Stimulated activated CD4-positive, alpha-beta T cell treated with anti-CD3 and anti-CD28 coated beads, TNF-alpha, amount 100 ng/mL, for 1 hour (primary cell): ENCODE results near the gene PKP2.
"Not testable (repeated sequence)": the region's sequence is repeated elsewhere in the genome, so short reads cannot be mapped to it uniquely, and the experiment has no call there.

Source experiments
- DNase-seq, 3 donors: peaks; one replicate each; pipeline ENCODE4 v3.0.0-alpha.2; 2020; ENCODE audit warnings: low read depth in 3 of 3, low spot score in 1 of 3

Gene PKP2

GRCh38 chr12:32864731-32865130 lies 31.8 kb downstream of the PKP2 start:
- DNase-seq, result no peak

- no peak for DNase-seq
Measured at GRCh38 chr12:32863128-32863527, 33.4 kb downstream of the PKP2 start.

DNA sequence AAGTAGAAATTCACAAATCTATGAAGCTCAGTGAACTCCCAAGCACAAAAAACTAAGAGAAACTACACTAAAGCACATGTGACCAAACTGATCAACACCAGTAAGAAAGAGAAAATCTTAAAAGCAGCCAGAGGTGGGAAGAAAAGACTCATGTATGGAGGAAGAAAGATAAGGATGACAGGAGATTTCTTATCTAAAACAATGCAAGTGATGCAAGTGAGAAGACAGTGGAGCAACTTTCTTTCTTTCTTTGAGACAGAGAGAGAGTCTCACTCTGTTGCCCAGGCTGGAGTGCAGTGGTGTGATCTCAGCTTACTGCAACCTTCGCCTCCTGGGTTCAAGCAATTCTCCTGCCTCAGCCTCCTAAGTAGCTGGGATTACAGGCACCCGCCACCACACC lies 34.9 kb downstream of the PKP2 start:
- not testable (repeated sequence) for DNase-seq

GRCh38 chr12:32860192-32860591 lies 36.4 kb downstream of the PKP2 start:
- DNase-seq, result no peak

DNA sequence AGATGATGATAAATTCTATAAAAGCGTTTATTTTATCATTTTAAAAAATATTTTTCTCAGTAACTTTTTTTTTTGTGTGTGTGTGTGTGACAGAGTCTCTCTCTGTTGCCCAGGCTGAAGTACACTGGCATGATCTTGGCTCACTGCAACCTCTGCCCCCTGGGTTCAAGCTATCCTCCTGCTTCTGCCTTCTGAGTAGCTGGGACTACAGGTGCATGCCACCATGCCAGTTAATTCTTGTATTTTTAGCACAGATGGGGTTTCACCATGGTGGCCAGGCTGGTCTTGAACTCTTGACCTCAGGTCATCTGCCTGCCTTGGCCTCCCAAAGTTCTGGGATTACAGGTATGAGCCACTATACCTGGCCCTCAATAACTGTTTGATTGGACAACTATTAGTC lies 37.2 kb downstream of the PKP2 start:
- no peak for DNase-seq

- DNase-seq, result no peak
Measured at GRCh38 chr12:32854716-32855115, 41.9 kb downstream of the PKP2 start.

DNA sequence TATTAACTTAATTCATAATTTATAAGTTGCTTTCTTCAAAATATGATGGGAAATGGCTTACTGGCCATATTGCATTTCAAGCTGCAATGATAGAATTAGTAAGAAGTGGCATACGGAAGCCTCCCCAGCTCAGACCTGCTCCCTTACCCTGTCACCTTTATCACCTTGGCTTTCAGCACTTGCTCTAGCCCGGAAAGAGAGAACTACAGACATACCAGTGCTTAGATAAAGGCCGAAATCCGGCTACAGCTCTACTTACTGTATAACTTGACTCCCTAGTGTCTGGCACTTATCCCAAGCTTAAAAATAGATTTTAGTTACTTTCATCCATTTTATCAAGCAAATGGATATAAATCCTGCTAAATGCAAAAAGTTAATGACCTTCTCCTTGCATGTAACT lies 42.5 kb downstream of the PKP2 start:
- no peak for DNase-seq

DNA sequence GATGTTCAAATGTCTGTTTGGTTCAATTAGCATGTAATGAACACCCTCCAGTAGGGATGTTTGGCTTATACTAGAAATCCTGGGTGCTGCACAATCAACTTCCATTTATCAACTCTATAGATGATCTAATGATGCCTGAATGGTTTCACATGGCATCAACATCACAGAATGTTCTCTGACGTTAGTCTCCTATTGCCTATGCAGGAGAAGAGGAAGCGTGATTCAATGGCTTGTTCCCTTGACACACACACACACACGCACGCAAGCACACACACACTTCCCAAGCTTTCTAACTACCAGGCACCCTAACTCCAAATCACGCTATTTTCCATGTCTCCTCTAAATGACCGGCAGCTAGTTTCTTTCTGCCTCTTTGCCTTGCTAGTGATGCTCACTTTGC lies 49.3 kb downstream of the PKP2 start:
- no peak for DNase-seq

- DNase-seq, result no peak
Measured at GRCh38 chr12:32846053-32846452, 50.5 kb downstream of the PKP2 start.

- DNase-seq, result no peak
Measured at GRCh38 chr12:32843528-32844095, 53.0 kb downstream of the PKP2 start.

DNA sequence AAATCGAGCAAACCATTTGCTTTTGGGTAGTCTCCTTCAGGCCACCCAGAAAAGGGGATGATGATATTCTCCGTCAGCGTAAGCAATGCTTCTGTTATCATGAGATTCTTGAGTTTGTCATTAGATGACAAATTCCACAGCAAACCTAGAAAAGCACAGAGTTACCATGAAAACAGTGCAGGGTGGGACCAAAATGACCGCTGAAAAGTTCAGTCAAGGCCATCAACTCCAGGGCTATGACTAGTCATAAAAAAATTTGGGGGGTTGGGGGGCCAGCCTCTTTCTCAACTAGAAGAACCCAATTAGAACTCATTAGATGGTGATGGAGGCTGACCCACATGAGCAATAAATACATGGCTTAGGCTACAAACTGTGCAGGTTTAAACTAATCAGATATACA lies 55.5 kb downstream of the PKP2 start:
- DNase-seq, result no peak

DNA sequence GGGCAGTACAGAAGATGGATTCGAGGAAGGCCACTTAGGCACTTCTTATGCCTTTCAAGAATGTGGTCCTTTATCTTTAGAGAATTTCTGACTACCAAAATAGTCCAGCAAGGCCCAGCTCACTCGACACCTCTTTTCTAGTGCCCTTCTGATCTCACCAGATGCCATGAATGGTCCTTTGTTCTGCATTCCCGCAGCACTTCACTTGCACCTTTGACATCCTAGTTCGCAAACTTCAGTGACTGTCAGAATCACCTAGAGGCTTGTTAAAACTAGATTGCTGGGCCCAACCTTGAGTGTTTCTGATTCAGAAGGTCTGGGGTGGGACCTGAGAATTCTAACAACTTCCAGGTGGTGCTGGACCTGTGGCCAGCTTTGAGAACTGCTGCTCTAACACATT lies 56.7 kb downstream of the PKP2 start:
- no peak for DNase-seq

GRCh38 chr12:32837974-32838373 lies 58.6 kb downstream of the PKP2 start:
- DNase-seq, result no peak

DNA sequence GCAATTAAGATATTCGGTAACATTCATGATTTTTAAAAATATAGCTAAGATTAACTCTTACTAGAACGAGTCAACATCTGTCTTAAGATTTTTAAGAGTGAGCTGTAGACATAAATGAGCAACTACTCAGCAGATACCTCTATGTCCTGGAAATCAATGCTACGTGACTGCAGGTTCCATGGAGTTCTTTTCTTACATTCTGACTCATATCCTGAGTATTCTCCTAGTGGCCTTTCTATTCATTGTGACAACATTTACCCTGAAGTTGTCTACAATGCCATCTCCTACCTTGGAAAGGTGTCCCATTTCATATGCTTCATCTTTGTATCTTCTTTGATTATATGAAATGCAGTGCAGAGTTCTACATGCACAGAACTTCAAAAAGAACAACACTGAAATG lies 59.9 kb downstream of the PKP2 start:
- no peak for DNase-seq

DNA sequence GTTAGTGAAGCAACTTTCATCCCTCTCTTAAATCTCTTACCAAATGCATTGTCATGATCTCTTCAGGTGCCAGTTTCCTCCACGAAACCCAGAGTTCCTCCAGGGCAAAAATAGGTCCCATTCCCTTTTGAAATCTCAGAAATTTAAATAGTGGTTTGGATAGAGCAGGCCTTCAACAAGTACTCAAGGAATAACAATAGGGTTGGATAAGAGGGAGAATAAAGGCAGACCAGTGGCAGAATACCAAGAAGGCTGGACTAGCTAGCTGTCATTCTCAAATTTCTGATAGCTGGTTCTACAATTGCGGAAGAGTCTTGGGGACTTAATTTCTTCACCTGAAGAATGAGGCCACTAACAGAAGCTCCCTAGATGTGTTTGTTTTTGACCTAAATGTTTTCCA lies 62.5 kb downstream of the PKP2 start:
- no peak for DNase-seq

GRCh38 chr12:32828552-32828951 lies 68.0 kb downstream of the PKP2 start:
- DNase-seq, result no peak

GRCh38 chr12:32828120-32828519 lies 68.5 kb downstream of the PKP2 start:
- DNase-seq, result no peak

DNA sequence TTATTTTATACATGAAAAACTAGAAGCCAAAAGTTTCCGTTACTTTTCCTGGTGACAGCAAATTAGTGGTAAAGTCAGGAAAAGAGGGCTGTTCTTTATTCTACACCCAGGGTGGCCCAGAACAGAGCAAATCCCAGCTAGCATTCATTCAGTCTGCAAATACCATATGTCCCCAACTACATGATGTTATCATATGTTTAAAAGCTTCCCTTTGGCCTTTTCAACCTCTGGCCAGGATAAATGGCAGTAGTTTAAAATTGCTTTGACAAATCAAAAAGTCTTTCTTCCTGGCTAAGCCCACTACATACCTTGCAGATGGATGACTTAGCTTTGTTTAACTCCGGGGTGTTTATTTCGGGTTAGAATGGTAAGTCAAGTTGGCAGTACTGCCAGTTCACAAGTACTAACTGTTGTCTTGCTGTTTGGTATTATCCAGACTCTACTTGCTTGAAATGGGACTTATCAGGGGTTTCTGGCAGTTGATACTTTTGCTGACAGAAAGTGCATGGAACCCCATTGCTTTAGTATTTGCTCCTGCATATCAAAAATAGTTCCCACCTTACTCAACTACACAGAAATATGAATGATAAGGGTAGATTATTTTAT lies 69.7 kb downstream of the PKP2 start:
- DNase-seq, result no peak

- no peak for DNase-seq
Measured at GRCh38 chr12:32824596-32824995, 72.0 kb downstream of the PKP2 start.

- DNase-seq, result no peak
Measured at GRCh38 chr12:32822344-32822743, 74.2 kb downstream of the PKP2 start.

- no peak for DNase-seq
Measured at GRCh38 chr12:32821710-32822109, 74.9 kb downstream of the PKP2 start.

DNA sequence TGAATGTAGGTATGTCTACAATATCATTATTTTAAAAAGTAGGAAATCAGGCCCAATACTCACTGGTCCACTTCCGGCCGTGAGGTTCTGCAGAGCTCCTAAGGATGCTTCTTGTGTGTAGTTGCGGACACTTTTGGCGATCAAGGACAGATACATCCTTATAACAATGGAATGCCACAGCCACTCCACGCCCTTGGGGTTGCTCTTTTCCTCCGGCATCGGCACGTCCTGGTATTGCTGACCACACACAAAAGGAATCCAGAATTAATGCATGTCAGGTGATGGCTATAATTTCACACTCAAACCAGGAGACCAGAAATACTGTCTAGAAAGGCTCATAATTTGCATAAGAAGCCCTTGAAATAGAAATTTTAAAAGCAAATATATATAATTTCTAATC lies 75.3 kb downstream of the PKP2 start:
- DNase-seq, result no peak

GRCh38 chr12:32820376-32820931 lies 76.1 kb downstream of the PKP2 start:
- no peak for DNase-seq
